Measurements from ENCODE around the gene B4GALNT1. TPM values are rescaled to one million over a fixed set of nuclear protein-coding genes. Genes with fewer than 3 reads are reported as not detected.

B4GALNT1 gene
- total and polyA plus RNA-seq, 10 of the 15 experiments (the other 5 are each of a cell fraction or from before 2014, with no cell fraction given) = 0.01 to 0.38 (median 0.14) TPM; not detected in 3

- Histone ChIP-seq H2AFZ (ENCODE audit: control insufficient read depth, low read depth, low read length) (no peak overlapping the region), H3K4me2 (ENCODE audit: control insufficient read depth, insufficient read depth) (no peak overlapping the region), H3K27ac (ENCODE audit: control insufficient read depth, insufficient read depth) (no peak overlapping the region), H4K20me1 (ENCODE audit: control insufficient read depth, insufficient read depth) (no peaks in the 10 kb centered on the region), H3K36me3 (ENCODE audit: control insufficient read depth in 2 of 2, insufficient read depth in 2 of 2, low read length in 1 of 2) (no peaks in the 10 kb centered on the region), H3K9ac (ENCODE audit: control insufficient read depth, insufficient read depth, low read length) (no peak overlapping the region), H3K4me3 (no peak overlapping the region), H3K9me3 (replicated peaks; ENCODE audit: control insufficient read depth, insufficient read depth, low read length) (no peaks in the 10 kb centered on the region), H3K4me1 (ENCODE audit: control insufficient read depth, insufficient read depth, low read length) (peaks cover 6% of the 10 kb centered on the region), H3K27me3 (replicated peaks in 1 of 2; ENCODE audit: control insufficient read depth in 2 of 2, insufficient read depth in 2 of 2, low read length in 1 of 2) (peaks cover 32 to 35% of the 10 kb centered on the region in 2 experiments; a peak in 3 of 4 replicates), H3K79me2 (ENCODE audit: control insufficient read depth, insufficient read depth, low read length) (no peaks in the 10 kb centered on the region)
- WGBS (ENCODE audit: insufficient coverage, insufficient replicate concordance, low lambda C conversion rate, missing lambda C conversion rate) = 32% methylated on average over 8 of the region's 8 CpGs
- ChIA-PET SMC1A (ENCODE audit: uncharacterized antibody, unreplicated experiment) (no interaction called here), POLR2A (no interaction called here), RAD21 (ENCODE audit: unreplicated experiment) (interaction anchor here (0.6 kb wide), 1 partner anchor 211 kb away, joined by 3 read pairs; no protein-coding TSS in a partner anchor), CTCF (interaction anchor here (2.3 to 7.8 kb wide), 2 partner anchors 10 to 42 kb away, joined by 12 to 119 read pairs; no protein-coding TSS in a partner anchor)
- intact Hi-C loops (cut with micrococcal nuclease; ENCODE audit: unreplicated experiment) = loop anchor here (5.0 kb wide), 1 partner anchor 167 kb away; the partner anchor contains the start of genes GLI1 and INHBE
- ATAC-seq = no peak
- no peak for FAIRE-seq
- no peak for TF ChIP-seq ZNF217 (IDR thresholded peaks at IDR 0.05)
- TF ChIP-seq E2F8 (IDR thresholded peaks at IDR 0.05; ENCODE audit: low read depth, partially characterized antibody) = no peak
- TF ChIP-seq MYC (IDR thresholded peaks at IDR 0.05; ENCODE audit: insufficient read depth, insufficient read length, insufficient replicate concordance, low read length, severe bottlenecking) = no peak
- no peak for TF ChIP-seq ATF3 (IDR thresholded peaks at IDR 0.05; ENCODE audit: borderline replicate concordance, extremely low read depth, low read depth, low read length)
- TF ChIP-seq RCOR1 (conservative IDR thresholded peaks at IDR 0.05; ENCODE audit: low read depth, low read length) = no peak
- TF ChIP-seq POU2F2 (IDR thresholded peaks at IDR 0.05; ENCODE audit: borderline replicate concordance, low read depth, low read length) = no peak
- TF ChIP-seq PAX5 (IDR thresholded peaks at IDR 0.05; ENCODE audit: borderline replicate concordance, low read depth, low read length) = no peak
- TF ChIP-seq FOS (IDR thresholded peaks at IDR 0.05; ENCODE audit: borderline replicate concordance, extremely low read depth, insufficient read length) = no peak
- TF ChIP-seq FOXK2 (IDR thresholded peaks at IDR 0.05) = no peak
- in situ Hi-C loops (cut with MboI) = no loop called here
- DNase-seq (ENCODE audit: low read depth, low spot score) = no peak
- no TSS peak for BruUV-seq (replicated peaks)
Observed at GRCh38 chr12:57624441-57625220, 8.4 kb downstream of the B4GALNT1 start.
